ENCODE measurements around the gene CHMP3.
"Not testable (repeated sequence)": the region's sequence is repeated elsewhere in the genome, so short reads cannot be mapped to it uniquely, and the experiment has no call there.

GRCh38 chr2:86548165-86548912, 14.9 kb downstream of the CHMP3 start:
- TF ChIP-seq, protein P1, sequence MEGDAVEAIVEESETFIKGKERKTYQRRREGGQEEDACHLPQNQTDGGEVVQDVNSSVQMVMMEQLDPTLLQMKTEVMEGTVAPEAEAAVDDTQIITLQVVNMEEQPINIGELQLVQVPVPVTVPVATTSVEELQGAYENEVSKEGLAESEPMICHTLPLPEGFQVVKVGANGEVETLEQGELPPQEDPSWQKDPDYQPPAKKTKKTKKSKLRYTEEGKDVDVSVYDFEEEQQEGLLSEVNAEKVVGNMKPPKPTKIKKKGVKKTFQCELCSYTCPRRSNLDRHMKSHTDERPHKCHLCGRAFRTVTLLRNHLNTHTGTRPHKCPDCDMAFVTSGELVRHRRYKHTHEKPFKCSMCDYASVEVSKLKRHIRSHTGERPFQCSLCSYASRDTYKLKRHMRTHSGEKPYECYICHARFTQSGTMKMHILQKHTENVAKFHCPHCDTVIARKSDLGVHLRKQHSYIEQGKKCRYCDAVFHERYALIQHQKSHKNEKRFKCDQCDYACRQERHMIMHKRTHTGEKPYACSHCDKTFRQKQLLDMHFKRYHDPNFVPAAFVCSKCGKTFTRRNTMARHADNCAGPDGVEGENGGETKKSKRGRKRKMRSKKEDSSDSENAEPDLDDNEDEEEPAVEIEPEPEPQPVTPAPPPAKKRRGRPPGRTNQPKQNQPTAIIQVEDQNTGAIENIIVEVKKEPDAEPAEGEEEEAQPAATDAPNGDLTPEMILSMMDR (conservative IDR thresholded peaks at IDR 0.05), result not testable (repeated sequence)
- TF ChIP-seq ZFX (IDR thresholded peaks at IDR 0.05), result not testable (repeated sequence)
